Smooth muscle cell of bladder (primary cell): ENCODE results near the gene ADIPOR2. TPM values are rescaled to one million over a fixed set of nuclear protein-coding genes. Genes with fewer than 3 reads are reported as not detected.

Experiments
- total RNA-seq: library from RNA; depleted of rRNA; stranded (reverse); fragments of >200 nt; gene quantifications from 2 replicates; pipeline ENCODE4 v1.2.3, GENCODE V29; 2014

The ADIPOR2 gene, protein sequence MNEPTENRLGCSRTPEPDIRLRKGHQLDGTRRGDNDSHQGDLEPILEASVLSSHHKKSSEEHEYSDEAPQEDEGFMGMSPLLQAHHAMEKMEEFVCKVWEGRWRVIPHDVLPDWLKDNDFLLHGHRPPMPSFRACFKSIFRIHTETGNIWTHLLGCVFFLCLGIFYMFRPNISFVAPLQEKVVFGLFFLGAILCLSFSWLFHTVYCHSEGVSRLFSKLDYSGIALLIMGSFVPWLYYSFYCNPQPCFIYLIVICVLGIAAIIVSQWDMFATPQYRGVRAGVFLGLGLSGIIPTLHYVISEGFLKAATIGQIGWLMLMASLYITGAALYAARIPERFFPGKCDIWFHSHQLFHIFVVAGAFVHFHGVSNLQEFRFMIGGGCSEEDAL
- total RNA-seq: 25.6 and 27.7 TPM in 2 replicates

DNA sequence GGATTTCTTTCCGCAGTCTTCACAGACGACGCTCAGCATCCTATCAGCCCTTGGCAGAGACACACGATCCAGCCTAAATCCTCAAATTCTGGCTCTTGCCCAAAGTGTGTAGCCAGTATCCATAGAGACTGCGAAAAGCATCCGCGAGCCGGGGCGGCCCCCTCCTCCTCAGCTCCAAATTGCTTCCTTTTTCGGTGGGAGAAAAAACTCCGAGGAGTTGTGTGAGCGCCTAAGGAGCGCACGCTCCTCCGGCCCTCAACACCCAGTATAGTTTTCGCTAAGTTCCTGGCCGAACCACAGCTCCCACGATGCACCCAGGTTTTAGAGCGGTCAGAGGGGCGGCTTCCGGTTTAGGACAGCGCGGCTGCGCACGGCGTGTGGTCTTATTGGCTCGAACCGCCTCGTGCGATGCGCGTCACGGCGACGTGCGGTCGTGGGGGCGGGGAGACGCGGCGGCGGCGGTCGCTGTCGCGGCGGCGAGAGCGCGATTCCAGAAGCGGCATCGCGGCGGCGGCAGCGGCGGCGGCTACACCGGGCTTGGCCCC lies at the start of gene ADIPOR2:
TSS of gene ADIPOR2 (plus strand) at position 493 of the 545 bp plus-strand sequence. CDS start 63,274 bp downstream, outside the sequence.

DNA sequence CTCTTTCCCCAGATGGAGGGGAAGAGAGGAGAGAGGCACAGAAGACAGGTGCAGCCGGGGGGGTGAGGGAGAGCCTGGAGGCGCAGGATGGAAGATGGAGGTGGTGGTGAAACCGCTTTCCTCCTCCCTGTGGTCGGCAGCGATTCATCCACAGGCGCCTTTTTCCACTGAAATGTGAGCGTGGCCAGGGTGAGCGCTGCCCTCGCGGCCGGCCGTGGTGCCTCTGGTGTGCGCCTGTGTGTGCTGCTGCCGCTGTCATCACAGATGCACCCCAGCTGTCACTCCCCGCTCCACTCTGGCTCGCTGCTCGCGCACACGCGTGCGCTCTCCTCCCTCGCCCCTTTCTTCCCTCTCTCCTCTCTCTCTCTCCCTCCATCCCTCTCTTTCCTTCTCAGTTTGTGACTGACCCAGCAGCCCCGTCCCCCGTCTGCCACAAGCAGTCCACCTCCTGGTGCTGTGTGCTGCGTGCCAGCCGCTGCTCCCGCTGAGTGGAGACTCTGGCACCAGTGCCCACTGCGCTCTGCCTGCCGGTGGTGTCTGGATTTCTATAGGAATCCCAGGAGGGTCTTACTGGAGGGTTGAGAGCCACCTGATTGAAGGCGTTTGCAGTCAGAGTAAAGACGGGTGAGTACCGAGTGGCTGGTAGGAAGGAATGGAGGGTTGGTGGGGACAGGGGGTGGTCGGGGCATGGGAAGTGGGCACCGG lies 129.5 kb downstream of the ADIPOR2 start, which contains the start of gene LRTM2:
TSS of gene LRTM2 (plus strand) at position 375 of the 705 bp plus-strand sequence. CDS start 7,584 bp downstream, outside the sequence.

Other genes with a start within 250 kb of the ADIPOR2 start
- 6.0 and 7.1 TPM in 2 replicates for gene FBXL14, start 96.5 kb upstream of the ADIPOR2 start, total RNA-seq
- 14.7 and 30.3 TPM in 2 replicates for gene WNT5B, start 61.8 kb upstream of the ADIPOR2 start, total RNA-seq
- not detected in 2 replicates for gene LRTM2, start 129.5 kb downstream of the ADIPOR2 start, total RNA-seq
- gene CACNA2D4, start 227.6 kb downstream of the ADIPOR2 start, total RNA-seq: 0.43 and 0.55 TPM in 2 replicates